ENCODE measurements around the gene FBXO44. TPM values are rescaled to one million over a fixed set of nuclear protein-coding genes. Genes with fewer than 3 reads are reported as not detected.

The FBXO44 gene
- total and polyA plus RNA-seq, 8 donors: 12.1 to 21.1 (median 14.6) TPM

DNA sequence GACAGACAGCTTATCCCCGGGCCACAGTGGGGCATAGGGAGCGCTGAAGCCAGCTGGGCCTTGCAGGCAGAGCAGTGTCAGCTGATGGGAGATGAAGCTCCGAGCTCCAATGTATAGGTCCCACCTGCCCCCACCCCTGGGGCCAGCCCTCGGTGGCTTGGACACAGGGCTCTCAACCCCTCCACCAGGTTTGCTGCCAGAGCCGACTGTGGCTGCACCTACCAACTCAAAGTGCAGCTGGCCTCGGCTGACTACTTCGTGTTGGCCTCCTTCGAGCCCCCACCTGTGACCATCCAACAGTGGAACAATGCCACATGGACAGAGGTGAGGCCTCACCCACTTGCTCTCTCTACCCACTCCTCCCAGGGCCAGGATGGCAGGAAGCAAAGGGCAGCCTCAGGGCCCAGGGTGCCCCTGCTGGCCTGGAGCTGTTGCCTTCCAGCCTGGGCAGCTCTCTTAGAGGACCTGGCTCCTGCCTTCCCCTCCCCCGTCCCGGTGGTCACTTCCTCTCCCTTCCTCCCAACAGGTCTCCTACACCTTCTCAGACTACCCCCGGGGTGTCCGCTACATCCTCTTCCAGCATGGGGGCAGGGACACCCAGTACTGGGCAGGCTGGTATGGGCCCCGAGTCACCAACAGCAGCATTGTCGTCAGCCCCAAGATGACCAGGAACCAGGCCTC is 18.6 kb downstream of the FBXO44 start:
- H3K27me3 ChIP-seq: no peaks in the 10 kb centered on the region
- H3K27ac ChIP-seq: no peak overlapping the region
- intact Hi-C loops (cut with DNase I): no loop called here
- ATAC-seq: no peak
- no peak for DNase-seq
- no peaks in the 10 kb centered on the region for H3K9me3 ChIP-seq
- H3K36me3 ChIP-seq: peaks cover 0 to 85% of the 10 kb centered on the region in 2 donors
- TF ChIP-seq, protein P1, sequence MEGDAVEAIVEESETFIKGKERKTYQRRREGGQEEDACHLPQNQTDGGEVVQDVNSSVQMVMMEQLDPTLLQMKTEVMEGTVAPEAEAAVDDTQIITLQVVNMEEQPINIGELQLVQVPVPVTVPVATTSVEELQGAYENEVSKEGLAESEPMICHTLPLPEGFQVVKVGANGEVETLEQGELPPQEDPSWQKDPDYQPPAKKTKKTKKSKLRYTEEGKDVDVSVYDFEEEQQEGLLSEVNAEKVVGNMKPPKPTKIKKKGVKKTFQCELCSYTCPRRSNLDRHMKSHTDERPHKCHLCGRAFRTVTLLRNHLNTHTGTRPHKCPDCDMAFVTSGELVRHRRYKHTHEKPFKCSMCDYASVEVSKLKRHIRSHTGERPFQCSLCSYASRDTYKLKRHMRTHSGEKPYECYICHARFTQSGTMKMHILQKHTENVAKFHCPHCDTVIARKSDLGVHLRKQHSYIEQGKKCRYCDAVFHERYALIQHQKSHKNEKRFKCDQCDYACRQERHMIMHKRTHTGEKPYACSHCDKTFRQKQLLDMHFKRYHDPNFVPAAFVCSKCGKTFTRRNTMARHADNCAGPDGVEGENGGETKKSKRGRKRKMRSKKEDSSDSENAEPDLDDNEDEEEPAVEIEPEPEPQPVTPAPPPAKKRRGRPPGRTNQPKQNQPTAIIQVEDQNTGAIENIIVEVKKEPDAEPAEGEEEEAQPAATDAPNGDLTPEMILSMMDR (IDR thresholded peaks at IDR 0.05): no peak
- H3K4me1 ChIP-seq: peaks cover 0 to 15% of the 10 kb centered on the region in 2 donors
- H3K4me3 ChIP-seq: no peak overlapping the region

DNA sequence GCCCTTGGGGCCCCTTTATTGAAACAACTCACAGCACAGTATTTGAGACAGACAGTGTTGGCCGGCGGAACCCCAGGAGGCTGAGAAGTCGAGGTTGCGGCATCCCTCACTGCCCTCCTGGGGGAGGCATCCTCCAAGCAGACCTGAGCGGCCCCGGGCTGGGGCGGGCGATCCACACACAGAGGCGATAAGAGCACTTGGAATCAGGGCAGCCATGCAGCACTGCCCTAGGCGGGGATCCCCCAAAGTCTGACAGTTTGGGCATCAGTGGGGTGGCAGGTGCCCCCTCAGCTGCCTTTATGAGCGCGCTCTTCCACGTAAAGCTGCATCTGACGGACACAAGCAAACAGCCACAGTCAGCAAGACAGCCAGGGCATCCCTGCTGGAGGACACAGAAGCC is 19.8 kb downstream of the FBXO44 start:
- TF ChIP-seq, protein P1 (IDR thresholded peaks at IDR 0.05): no peak
- H3K27ac ChIP-seq: no peak overlapping the region
- no peak overlapping the region for H3K4me3 ChIP-seq
- peaks cover 0 to 25% of the 10 kb centered on the region in 2 donors for H3K4me1 ChIP-seq
- no peak for DNase-seq
- peaks cover 0 to 74% of the 10 kb centered on the region in 2 donors for H3K36me3 ChIP-seq
- no peaks in the 10 kb centered on the region for H3K27me3 ChIP-seq
- ATAC-seq: no peak
- intact Hi-C loops (cut with DNase I): no loop called here
- H3K9me3 ChIP-seq: no peaks in the 10 kb centered on the region

DNA sequence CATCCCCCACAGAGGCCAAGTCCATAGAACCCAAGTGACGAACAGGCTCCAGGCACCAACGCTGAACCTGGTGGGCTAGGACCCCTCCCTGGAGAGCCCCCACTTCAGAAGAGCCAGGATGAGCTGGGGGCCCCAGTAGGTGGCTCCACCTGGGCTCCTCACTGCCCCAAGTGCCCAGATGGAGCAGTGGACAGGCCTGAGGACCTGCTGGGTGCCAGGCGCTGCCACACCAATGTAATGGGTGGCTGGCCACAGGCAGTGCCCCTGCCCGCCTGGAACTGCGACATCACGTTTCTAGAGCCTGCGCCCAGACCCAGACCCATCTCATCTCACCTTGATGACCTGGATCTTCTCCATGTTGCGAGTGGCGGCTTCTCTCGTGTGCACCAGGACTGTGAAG is 20.6 kb downstream of the FBXO44 start:
- Histone ChIP-seq H3K9me3 (no peaks in the 10 kb centered on the region), H3K27ac (no peak overlapping the region), H3K4me3 (no peak overlapping the region), H3K4me1 (peaks cover 4 to 33% of the 10 kb centered on the region in 2 donors), H3K36me3 (peaks cover 0 to 68% of the 10 kb centered on the region in 2 donors), H3K27me3 (no peaks in the 10 kb centered on the region)
- ATAC-seq (no peak), DNase-seq (no peak)
- intact Hi-C loops (cut with DNase I): no loop called here
- TF ChIP-seq, protein P1 (IDR thresholded peaks at IDR 0.05): no peak

DNA sequence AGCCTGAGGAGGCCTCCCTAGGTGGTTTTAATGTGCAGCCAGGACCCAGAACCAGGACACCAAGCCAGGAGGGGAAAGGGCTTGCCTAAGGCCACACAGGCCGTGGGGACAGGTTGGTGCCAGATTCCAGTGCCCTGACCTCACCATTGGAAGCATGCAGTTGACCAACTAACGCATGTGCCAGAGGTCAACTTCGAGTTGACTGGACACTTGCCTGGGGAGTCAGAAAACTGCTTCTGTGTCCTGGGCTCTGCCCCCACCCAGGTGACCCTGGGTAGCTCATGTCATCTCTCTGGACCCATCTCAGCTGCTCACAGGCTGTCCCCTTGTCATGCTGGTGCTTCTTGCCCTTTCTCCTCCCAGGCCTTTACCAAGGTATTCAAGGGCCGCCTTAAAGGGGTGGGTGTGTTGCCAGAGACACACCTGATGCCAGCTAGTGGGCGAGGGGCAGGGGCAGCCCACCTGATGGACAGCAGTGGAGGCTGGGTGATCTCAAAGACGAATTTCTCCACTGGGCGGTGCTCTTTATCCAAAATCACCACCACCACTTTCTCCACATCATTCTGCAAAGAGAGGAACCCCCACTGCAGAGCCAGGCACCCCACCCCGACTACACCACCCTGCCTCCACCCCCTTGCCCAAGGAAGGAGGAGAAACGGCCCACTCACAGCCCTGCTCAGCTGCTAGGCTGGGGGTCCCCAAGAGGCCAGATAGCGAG is 21.9 kb downstream of the FBXO44 start:
- no peaks in the 10 kb centered on the region for H3K9me3 ChIP-seq
- TF ChIP-seq, protein P1 (IDR thresholded peaks at IDR 0.05): no peak
- no peak overlapping the region for H3K4me3 ChIP-seq
- H3K27me3 ChIP-seq: no peaks in the 10 kb centered on the region
- peaks cover 6 to 27% of the 10 kb centered on the region in 2 donors for H3K4me1 ChIP-seq
- intact Hi-C loops (cut with DNase I): no loop called here
- ATAC-seq (no peak), DNase-seq (peak in 1 of 4 donors; percentile 34)
- H3K27ac ChIP-seq: no peak overlapping the region
- H3K36me3 ChIP-seq: peaks cover 0 to 59% of the 10 kb centered on the region in 2 donors

DNA sequence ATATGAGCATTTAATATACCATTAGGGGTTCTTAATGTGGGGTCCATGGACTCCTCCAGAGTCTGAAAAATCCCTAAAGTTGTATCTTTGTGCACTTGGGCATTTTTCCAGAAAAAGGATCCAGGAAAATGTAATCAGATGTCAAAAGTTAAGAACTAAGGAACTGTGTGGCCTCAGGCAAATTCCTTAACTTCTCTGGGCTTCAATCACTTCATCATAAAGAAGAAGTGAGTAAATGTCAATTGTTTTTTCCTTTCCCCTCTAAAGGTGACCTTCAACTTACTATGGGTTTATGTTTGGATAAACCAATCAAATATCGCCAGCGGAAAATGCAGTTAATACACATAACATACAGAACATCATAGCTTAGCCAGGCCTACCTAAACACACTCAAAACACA is 23.8 kb downstream of the FBXO44 start:
- no peaks in the 10 kb centered on the region for H3K27me3 ChIP-seq
- intact Hi-C loops (cut with DNase I): no loop called here
- ATAC-seq: no peak

More for the DNA sequence above, 23.8 kb downstream of the FBXO44 start:
- Histone ChIP-seq H3K4me3 (no peak overlapping the region), H3K27ac (no peak overlapping the region), H3K9me3 (no peaks in the 10 kb centered on the region), H3K4me1 (peaks cover 6 to 29% of the 10 kb centered on the region in 2 donors), H3K36me3 (peaks cover 0 to 40% of the 10 kb centered on the region in 2 donors)
- DNase-seq: no peak
- TF ChIP-seq, protein P1 (IDR thresholded peaks at IDR 0.05): no peak

Data from left lung (tissue), 10 donors.